Heart left ventricle (tissue), 16 donors: ENCODE data around the gene STAB1. TPM values are rescaled to one million over a fixed set of nuclear protein-coding genes. Genes with fewer than 3 reads are reported as not detected.
A peak's percentile ranks its signal among the peaks of the same experiment; 100 is the strongest.

Experiments used
- ATAC-seq, 4 donors: fragments of 200-7000 bp; cut with Tn5 transposase; one replicate each; pipeline ENCODE4 v1.9.1; 2020 to 2022; ENCODE audit warnings: moderate library complexity in 4 of 4, mild to moderate bottlenecking in 3 of 4, moderate number of reproducible peaks in 1 of 4
- DNase-seq, 5 donors: peaks; one replicate each; pipeline ENCODE4 v3.0.0-alpha.2; 2020
- H3K27ac ChIP-seq, 12 donors: fragments of 200-600 bp; sonication (generic) in 4 of 12; one replicate each; pipeline versions ENCODE4 v1.5.0 to v1.8.0; 2016 to 2022; ENCODE audit warnings: mild to moderate bottlenecking in 2 of 12
- H3K27me3 ChIP-seq, 9 donors: fragments of 200-600 bp; sonication (generic) in 2 of 9; one replicate each; pipeline versions ENCODE4 v1.5.1 to v1.8.0; 2016 to 2022; ENCODE audit warnings: mild to moderate bottlenecking in 3 of 9
- H3K36me3 ChIP-seq, 9 donors: fragments of 200-600 bp; sonication (generic) in 2 of 9; one replicate each; pipeline versions ENCODE4 v1.5.0 to v1.8.0; 2018 to 2022; ENCODE audit warnings: mild to moderate bottlenecking in 2 of 9
- H3K4me1 ChIP-seq, 12 donors: fragments of 200-600 bp; sonication (generic) in 4 of 12; one replicate each; pipeline versions ENCODE4 v1.5.0 to v1.8.0; 2016 to 2022; ENCODE audit warnings: mild to moderate bottlenecking in 3 of 12
- H3K4me3 ChIP-seq, 12 donors: fragments of 200-600 bp; sonication (generic) in 4 of 12; one replicate each; pipeline versions ENCODE4 v1.5.0 to v1.8.0; 2017 to 2022; ENCODE audit warnings: mild to moderate bottlenecking in 9 of 12, moderate library complexity in 4 of 12
- H3K9me3 ChIP-seq, 12 donors: fragments of 200-600 bp; sonication (generic) in 4 of 12; one replicate each; pipeline versions ENCODE4 v1.5.0 to v1.8.0; 2016 to 2022; ENCODE audit warnings: mild to moderate bottlenecking in 1 of 12
- CTCF ChIP-seq, 12 donors: fragments of 200-600 bp; sonication (generic) in 4 of 12; IDR thresholded peaks; one replicate each; pipeline versions ENCODE4 v1.5.0 to v1.8.0; 2018 to 2022; ENCODE audit warnings: antibody characterized with exemption in 12 of 12, mild to moderate bottlenecking in 5 of 12
- POLR2A ChIP-seq, 2 donors: fragments of 450-650 bp; IDR thresholded peaks; one replicate each; pipeline ENCODE4 v1.6.1; 2017; ENCODE audit warnings: antibody characterized with exemption in 2 of 2, mild to moderate bottlenecking in 2 of 2, moderate library complexity in 2 of 2
- WGBS, 4 donors: extraction: QIAGEN DNeasy Blood & Tissue Kit in 2 of 4; methylation state at CpG; one replicate each; pipeline versions ENCODE4 v1.1.5 to v1.1.7; 2013 to 2018; 5-methylcytosine and 5-hydroxymethylcytosine counted together
- intact Hi-C, 10 donors: fragments of 100-400 bp; cut with DNase I; formaldehyde crosslinking; loops; one replicate each; pipeline versions ENCODE4 v1.11.1 to v1.14.2; 2022
- polyA plus RNA-seq, 2 donors: library from polyadenylated mRNA; stranded (reverse); fragments of 200-250 nt; gene quantifications; one replicate each; pipeline ENCODE4 v1.2.3, GENCODE V29; 2013
- total RNA-seq, 9 donors: library from RNA; depleted of rRNA in 2 of 9; stranded (reverse); fragments of >200 nt in 2 of 9; fragmentation: NEBNext Ultra II Directional in 3 of 9; extraction: Animal tissue kit (Norgen Biotek cat#: 25700) in 3 of 9; gene quantifications; one replicate each; pipeline versions ENCODE4 v1.1.0 to v1.2.4, GENCODE V29; 2016 to 2023
- donor health status: ischemic (EF 13 %, LVEDD 7.1; RV severe dilation, severe dysfunction).
- donor health status: healthy with polysubstance abuse.
- donor health status: DM: no; HTN: yes; CAD: no.
- donor health status: DM: no; HTN: no; CAD: no.
- donor health status: ischemic (EF 25% LVEDD 6.9; RV normal size, moderate dysfunction).
- donor health status: ischemic (EF 25% LVEDD 5.7; RV mildly dilated, moderate dysfunction).
- donor health status: healthy.
- donor health status: DM: yes; HTN: yes; CAD: no.
- donor health status: ischemic (EF 35%, LVEDD 5.7; RV mildly dilated, moderate dysfunction).
- donor health status: nonischemic (EF 11% LVEDD 7.7; RV severe dilation, severe dysfunction).
- donor health status: DM: yes; HTN: yes; CAD: no.
- donor health status: PGD.
- donor health status: ischemic (EF 29% LVEDD 5.4; RV normal size, mild dysfunction).
- donor health status: nonischemic (EF 23%, LVEDD 6.1; RV moderate dilation, normal function).

The STAB1 gene
- total and polyA plus RNA-seq, 11 donors, result 34.1 to 351 (median 50.6) TPM

GRCh38 chr3:52458770-52459545, 36.2 kb upstream of the STAB1 start:
- ATAC-seq (no peak), DNase-seq (no peak)
- Histone ChIP-seq H3K4me1 (peaks cover 0 to 36% (median 22%) of the 10 kb centered on the region in 12 donors), H3K27me3 (no peaks in the 10 kb centered on the region), H3K36me3 (peaks cover 0 to 67% (median 63%) of the 10 kb centered on the region in 9 donors), H3K9me3 (no peaks in the 10 kb centered on the region), H3K27ac (no peak overlapping the region), H3K4me3 (no peak overlapping the region)
- no peak for TF ChIP-seq POLR2A (IDR thresholded peaks at IDR 0.05)
- no peak for TF ChIP-seq CTCF (IDR thresholded peaks at IDR 0.05)
- WGBS, 4 donors, result 94 to 96% (median 96%) methylated on average over 14 of the region's 14 CpGs
- intact Hi-C loops, result loop anchor here in 2 of 10 donors (5.0 to 10.0 kb wide), 2 partner anchors 78 to 226 kb away; partner anchors contain the start of genes GNL3 (in 1 of the 2), PBRM1 (in 1 of the 2) and UQCC5 (in 1 of the 2)

GRCh38 chr3:52461874-52462273, 33.3 kb upstream of the STAB1 start:
- Histone ChIP-seq H3K9me3 (no peaks in the 10 kb centered on the region), H3K27me3 (no peaks in the 10 kb centered on the region), H3K4me3 (no peak overlapping the region), H3K27ac (no peak overlapping the region), H3K4me1 (peaks cover 0 to 13% (median 4%) of the 10 kb centered on the region in 12 donors), H3K36me3 (peaks cover 0 to 88% (median 83%) of the 10 kb centered on the region in 9 donors)
- intact Hi-C loops, result no loop called here
- 77 to 89% (median 83%) methylated on average over 6 of the region's 6 CpGs for WGBS, 4 donors
- no peak for TF ChIP-seq POLR2A (IDR thresholded peaks at IDR 0.05)
- TF ChIP-seq CTCF (IDR thresholded peaks at IDR 0.05), result no peak
- no peak for ATAC-seq
- DNase-seq, result peak in 1 of 5 donors; percentile 28

- TF ChIP-seq CTCF (IDR thresholded peaks at IDR 0.05), result no peak
- no peak for TF ChIP-seq POLR2A (IDR thresholded peaks at IDR 0.05)
- Histone ChIP-seq H3K4me3 (no peak overlapping the region), H3K9me3 (no peaks in the 10 kb centered on the region), H3K27ac (no peak overlapping the region), H3K27me3 (no peaks in the 10 kb centered on the region), H3K4me1 (peaks cover 0 to 9% (median 5%) of the 10 kb centered on the region in 12 donors), H3K36me3 (peaks cover 0 to 87% (median 73%) of the 10 kb centered on the region in 9 donors)
- DNase-seq, result no peak
- intact Hi-C loops, result no loop called here
- no peak for ATAC-seq
- WGBS, 4 donors, result 87 to 96% (median 92%) methylated on average over 5 of the region's 5 CpGs
These were observed 31.7 kb upstream of the STAB1 start for GRCh38 chr3:52463416-52463815.

- no peak overlapping the region for H3K4me3 ChIP-seq
- H3K36me3 ChIP-seq, result peaks cover 0 to 72% (median 53%) of the 10 kb centered on the region in 9 donors
- peak in 3 of 4 donors; percentile 14 to 58 (median 50) for ATAC-seq
- intact Hi-C loops, result loop anchor here in 1 of 10 donors (5.0 kb wide), 1 partner anchor 219 kb away; the partner anchor contains the start of genes GNL3 and PBRM1
- H3K27ac ChIP-seq, result peak overlapping the region in 6 of 12 donors; percentile 12 to 37 (median 26)
- WGBS, 4 donors, result 28 to 41% (median 38%) methylated on average over 9 of the region's 9 CpGs
- H3K4me1 ChIP-seq, result peaks cover 0 to 52% (median 29%) of the 10 kb centered on the region in 12 donors
- TF ChIP-seq POLR2A (IDR thresholded peaks at IDR 0.05) (no peak), CTCF (IDR thresholded peaks at IDR 0.05) (no peak)
- H3K27me3 ChIP-seq, result no peaks in the 10 kb centered on the region
- H3K9me3 ChIP-seq, result no peaks in the 10 kb centered on the region
- peak in 2 of 5 donors; percentile 22 to 32 for DNase-seq
These were observed 26.8 kb upstream of the STAB1 start for GRCh38 chr3:52468336-52468735.
